Transverse colon (tissue), 4 donors: ENCODE measurements around the gene TBL3. TPM values are rescaled to one million over a fixed set of nuclear protein-coding genes. Genes with fewer than 3 reads are reported as not detected.
A peak's percentile ranks its signal among the peaks of the same experiment; 100 is the strongest.

Experiments
- DNase-seq: peaks from one replicate; pipeline ENCODE4 v3.0.0-alpha.2; 2019
- H3K27ac ChIP-seq, 4 donors: fragments of 200-600 bp; sonication (generic); 2 replicates each; pipeline ENCODE4 v1.5.1; 2016 to 2018; ENCODE audit warnings: inconsistent platforms in 4 of 4
- H3K27me3 ChIP-seq: fragments of 200-600 bp; sonication (generic); 2 replicates; pipeline ENCODE4 v1.5.1; 2017; ENCODE audit warnings: inconsistent platforms
- H3K36me3 ChIP-seq, 4 donors: fragments of 200-600 bp; sonication (generic); 2 replicates each; pipeline ENCODE4 v1.5.1; 2017 to 2019; ENCODE audit warnings: inconsistent platforms in 4 of 4
- H3K4me1 ChIP-seq, 4 donors: fragments of 200-600 bp; sonication (generic); 2 replicates each; pipeline ENCODE4 v1.5.1; 2017 to 2020; ENCODE audit warnings: inconsistent platforms in 4 of 4
- H3K4me3 ChIP-seq, 4 donors: fragments of 200-600 bp; sonication (generic); 1 replicate in 1 of 4; 2 replicates in 3 of 4; pipeline versions ENCODE4 v1.5.1 to v1.6.1; 2017 to 2019; ENCODE audit warnings: inconsistent platforms in 4 of 4
- H3K9me3 ChIP-seq, 2 donors: fragments of 200-600 bp; sonication (generic); 2 replicates each; pipeline ENCODE4 v1.5.1; 2017 to 2019; ENCODE audit warnings: inconsistent platforms in 2 of 2
- EP300 ChIP-seq: sonication (generic); formaldehyde crosslinking; IDR thresholded peaks from one replicate; pipeline ENCODE4 v1.6.1; 2017; ENCODE audit warnings: antibody characterized with exemption, low read depth
- POLR2A ChIP-seq: fragments of 450-650 bp; IDR thresholded peaks from one replicate; pipeline ENCODE4 v1.6.1; 2016; ENCODE audit warnings: antibody characterized with exemption, mild to moderate bottlenecking, moderate library complexity
- POLR2AphosphoS5 ChIP-seq, 3 donors: sonication (generic); formaldehyde crosslinking; IDR thresholded peaks; one replicate each; pipeline ENCODE4 v1.6.1; 2016; ENCODE audit warnings: antibody characterized with exemption in 3 of 3
- WGBS, 2 donors: methylation state at CpG; one replicate each; pipeline ENCODE4 v1.1.5; 2018; ENCODE audit warnings: low coverage in 1 of 2; 5-methylcytosine and 5-hydroxymethylcytosine counted together
- in situ Hi-C, 4 donors: fragments of 200-750 bp; cut with MboI; loops; one replicate each; pipeline versions ENCODE4 v1.15.0 to v1.15.1; 2017; ENCODE audit warnings: low sequenced_read_pairs in 3 of 4, low pct_ligation_motif_present in 1 of 4, low pct_unique_long_range_greater_than_20kb in 1 of 4
- intact Hi-C: fragments of 100-400 bp; cut with DNase I; formaldehyde crosslinking; loops from one replicate; pipeline ENCODE4 v1.15.1; 2023; ENCODE audit warnings: low total_unique reads
- total RNA-seq, 4 donors: library from RNA; depleted of rRNA; stranded (reverse); fragments of >200 nt; gene quantifications; one replicate each; pipeline ENCODE4 v1.1.0, GENCODE V29; 2016
- TF ChIP-seq, protein P1 (sequence below), 5 experiments: fragments of 200-600 bp in 3 of 5; fragments of 450-650 bp in 2 of 5; sonication (generic) in 3 of 5; IDR thresholded peaks; 1 replicate in 2 of 5; 2 replicates in 3 of 5; pipeline ENCODE4 v1.5.1; 2016 to 2017; ENCODE audit warnings: antibody characterized with exemption in 5 of 5, inconsistent platforms in 3 of 5, mild to moderate bottlenecking in 2 of 5, moderate library complexity in 1 of 5

The TBL3 gene
- total RNA-seq, 4 donors from 2014 or later, result 23.2 to 31.0 (median 28.2) TPM

DNA sequence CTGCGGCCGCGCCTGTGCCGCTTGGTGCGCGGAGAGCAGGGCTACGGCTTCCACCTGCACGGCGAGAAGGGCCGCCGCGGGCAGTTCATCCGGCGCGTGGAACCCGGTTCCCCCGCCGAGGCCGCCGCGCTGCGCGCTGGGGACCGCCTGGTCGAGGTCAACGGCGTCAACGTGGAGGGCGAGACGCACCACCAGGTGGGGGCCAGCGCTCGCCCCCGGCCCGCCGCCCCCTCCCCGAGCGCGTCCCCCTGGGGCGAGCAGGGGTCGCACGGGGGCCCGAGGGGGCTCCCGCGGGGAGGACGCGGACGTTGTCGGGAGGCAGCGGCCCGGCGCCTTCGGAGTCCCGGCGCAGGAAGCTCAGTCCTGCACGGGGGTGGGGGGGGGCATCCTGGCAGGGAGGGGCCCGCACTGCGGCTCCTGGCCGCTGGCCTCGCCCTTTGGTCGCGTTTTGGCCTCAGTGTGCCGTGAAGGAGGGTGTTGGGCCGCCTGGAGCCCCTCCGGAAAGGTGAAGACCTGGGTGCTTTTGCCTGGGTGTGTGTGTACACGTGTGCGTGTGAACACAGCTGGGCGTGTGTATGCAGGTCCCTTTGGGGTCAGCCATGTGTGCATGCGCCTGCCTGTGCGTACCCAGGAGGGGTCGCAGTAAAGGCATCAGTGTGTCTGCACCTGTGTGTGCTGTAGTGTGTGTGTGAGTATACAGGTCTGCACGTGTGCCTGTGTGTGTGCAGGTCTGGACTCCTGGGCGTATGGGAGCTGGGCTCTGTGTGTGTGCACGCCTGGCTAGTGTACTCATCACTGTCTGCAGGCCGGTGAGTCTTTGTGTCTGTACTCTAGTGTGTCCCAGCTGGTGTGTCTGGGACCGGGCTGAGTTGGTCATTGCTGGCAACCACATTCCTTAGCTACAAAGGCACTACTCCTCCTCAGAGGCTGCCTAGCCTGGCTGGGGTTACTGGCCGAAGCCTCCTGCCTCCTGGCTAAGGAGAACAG lies 55.5 kb downstream of the TBL3 start:
- intact Hi-C loops (loop anchor here (5.0 kb wide), 1 partner anchor 125 kb away; no protein-coding TSS in a partner anchor), in situ Hi-C loops (loop anchor here in 2 of 4 donors (10.0 kb wide), 1 partner anchor 117 kb away; the partner anchor contains the start of gene RAB26 (in 2 of the 2))
- H3K4me1 ChIP-seq, result peaks cover 9 to 39% (median 27%) of the 10 kb centered on the region in 4 donors
- H3K27ac ChIP-seq, result peak overlapping the region; percentile 72 to 84 (median 82)
- H3K27me3 ChIP-seq, result no peaks in the 10 kb centered on the region
- WGBS, 2 donors, result 4 to 12% methylated on average over 9 to 49 of the region's 76 CpGs
- no peak for DNase-seq
- TF ChIP-seq EP300 (no peak), POLR2A (no peak), POLR2AphosphoS5 (IDR thresholded peaks at IDR 0.05) (no peak)
- TF ChIP-seq, protein P1, sequence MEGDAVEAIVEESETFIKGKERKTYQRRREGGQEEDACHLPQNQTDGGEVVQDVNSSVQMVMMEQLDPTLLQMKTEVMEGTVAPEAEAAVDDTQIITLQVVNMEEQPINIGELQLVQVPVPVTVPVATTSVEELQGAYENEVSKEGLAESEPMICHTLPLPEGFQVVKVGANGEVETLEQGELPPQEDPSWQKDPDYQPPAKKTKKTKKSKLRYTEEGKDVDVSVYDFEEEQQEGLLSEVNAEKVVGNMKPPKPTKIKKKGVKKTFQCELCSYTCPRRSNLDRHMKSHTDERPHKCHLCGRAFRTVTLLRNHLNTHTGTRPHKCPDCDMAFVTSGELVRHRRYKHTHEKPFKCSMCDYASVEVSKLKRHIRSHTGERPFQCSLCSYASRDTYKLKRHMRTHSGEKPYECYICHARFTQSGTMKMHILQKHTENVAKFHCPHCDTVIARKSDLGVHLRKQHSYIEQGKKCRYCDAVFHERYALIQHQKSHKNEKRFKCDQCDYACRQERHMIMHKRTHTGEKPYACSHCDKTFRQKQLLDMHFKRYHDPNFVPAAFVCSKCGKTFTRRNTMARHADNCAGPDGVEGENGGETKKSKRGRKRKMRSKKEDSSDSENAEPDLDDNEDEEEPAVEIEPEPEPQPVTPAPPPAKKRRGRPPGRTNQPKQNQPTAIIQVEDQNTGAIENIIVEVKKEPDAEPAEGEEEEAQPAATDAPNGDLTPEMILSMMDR (IDR thresholded peaks at IDR 0.05), result no peak
- H3K4me3 ChIP-seq, result peak overlapping the region; percentile 57 to 79 (median 65)
- H3K36me3 ChIP-seq, result no peaks in the 10 kb centered on the region
- no peaks in the 10 kb centered on the region for H3K9me3 ChIP-seq

DNA sequence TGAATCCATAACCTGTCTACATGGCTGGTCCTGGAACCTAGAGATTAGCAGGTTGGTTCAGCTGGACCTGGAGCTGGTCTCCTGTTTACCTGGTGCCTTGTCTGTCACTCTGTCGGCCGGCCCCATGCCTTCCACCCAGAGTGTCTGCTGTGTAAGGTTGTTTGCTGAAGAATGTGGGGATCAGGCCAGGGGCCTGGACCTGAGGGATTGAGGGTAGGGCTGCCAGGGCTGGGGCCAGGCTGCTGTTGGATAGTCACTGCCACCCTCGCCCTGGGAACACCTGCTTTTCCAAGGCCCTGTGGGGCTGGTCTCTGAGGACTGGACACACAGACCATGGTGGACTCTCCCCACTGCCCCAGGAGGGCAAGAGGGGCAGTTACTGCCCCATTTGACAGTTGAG lies 56.3 kb downstream of the TBL3 start:
- DNase-seq, result no peak
- TF ChIP-seq POLR2AphosphoS5 (IDR thresholded peaks at IDR 0.05) (no peak), EP300 (no peak), POLR2A (no peak)
- Histone ChIP-seq H3K36me3 (no peaks in the 10 kb centered on the region), H3K4me1 (peaks cover 5 to 39% (median 27%) of the 10 kb centered on the region in 4 donors), H3K27me3 (no peaks in the 10 kb centered on the region), H3K27ac (peak overlapping the region in 3 of 4 donors; percentile 81 to 84 (median 84)), H3K9me3 (no peaks in the 10 kb centered on the region), H3K4me3 (peak overlapping the region in 2 of 4 donors; percentile 62 to 79)
- in situ Hi-C loops (loop anchor here in 2 of 4 donors (10.0 kb wide), 1 partner anchor 117 kb away; the partner anchor contains the start of gene RAB26 (in 2 of the 2)), intact Hi-C loops (loop anchor here (5.0 kb wide), 1 partner anchor 124 kb away; no protein-coding TSS in a partner anchor)
- 71% methylated on average over 3 of the region's 3 CpGs; no CpG with 5 or more reads in 1 of the 2 donors for WGBS, 2 donors

- no peak overlapping the region for H3K4me3 ChIP-seq
- no peaks in the 10 kb centered on the region for H3K27me3 ChIP-seq
- DNase-seq, result no peak
- in situ Hi-C loops (loop anchor here in 2 of 4 donors (10.0 kb wide), 1 partner anchor 116 kb away; the partner anchor contains the start of gene RAB26 (in 2 of the 2)), intact Hi-C loops (loop anchor here (5.0 kb wide), 1 partner anchor 124 kb away; no protein-coding TSS in a partner anchor)
- H3K4me1 ChIP-seq, result peaks cover 2 to 39% (median 28%) of the 10 kb centered on the region in 4 donors
- peak overlapping the region in 2 of 4 donors; percentile 81 to 84 for H3K27ac ChIP-seq
- H3K9me3 ChIP-seq, result no peaks in the 10 kb centered on the region
- no peak for TF ChIP-seq EP300
- no peak for TF ChIP-seq POLR2AphosphoS5 (IDR thresholded peaks at IDR 0.05)
- TF ChIP-seq POLR2A, result no peak
- TF ChIP-seq, protein P1 (IDR thresholded peaks at IDR 0.05), result no peak
- 80 to 82% methylated on average over 2 to 16 of the region's 18 CpGs for WGBS, 2 donors
- no peaks in the 10 kb centered on the region for H3K36me3 ChIP-seq
Measured at GRCh38 chr16:2028620-2029220, 56.9 kb downstream of the TBL3 start.

DNA sequence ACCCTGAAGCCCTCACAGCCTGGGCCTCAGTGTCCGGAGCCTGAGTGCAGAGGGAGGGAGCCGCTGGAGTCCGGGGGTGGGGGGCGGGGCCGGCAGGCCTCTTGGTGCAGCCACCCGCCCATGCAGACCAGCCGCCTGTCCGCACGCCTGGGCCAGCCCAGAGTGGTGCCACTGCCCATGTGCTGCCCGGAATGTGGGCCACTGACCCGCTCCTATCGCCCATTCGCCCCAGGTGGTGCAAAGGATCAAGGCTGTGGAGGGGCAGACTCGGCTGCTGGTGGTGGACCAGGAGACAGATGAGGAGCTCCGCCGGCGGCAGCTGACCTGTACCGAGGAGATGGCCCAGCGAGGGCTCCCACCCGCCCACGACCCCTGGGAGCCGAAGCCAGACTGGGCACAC lies 57.5 kb downstream of the TBL3 start:
- DNase-seq, result no peak
- H3K9me3 ChIP-seq, result no peaks in the 10 kb centered on the region
- H3K4me1 ChIP-seq, result peaks cover 0 to 40% (median 28%) of the 10 kb centered on the region in 4 donors
- intact Hi-C loops, result loop anchor here (5.0 kb wide), 1 partner anchor 123 kb away; no protein-coding TSS in a partner anchor
- no peaks in the 10 kb centered on the region for H3K36me3 ChIP-seq
- no peak overlapping the region for H3K4me3 ChIP-seq
- WGBS, 2 donors, result 70% methylated on average over 20 of the region's 22 CpGs; no CpG with 5 or more reads in 1 of the 2 donors
- no peaks in the 10 kb centered on the region for H3K27me3 ChIP-seq
- peak overlapping the region in 2 of 4 donors; percentile 8 to 14 for H3K27ac ChIP-seq
- in situ Hi-C loops, result loop anchor here in 2 of 4 donors (10.0 kb wide), 1 partner anchor 115 kb away; the partner anchor contains the start of gene RAB26 (in 2 of the 2)
- TF ChIP-seq POLR2A (no peak), EP300 (no peak), POLR2AphosphoS5 (IDR thresholded peaks at IDR 0.05) (no peak)
- TF ChIP-seq, protein P1 (IDR thresholded peaks at IDR 0.05), result no peak
